ENCODE results near the gene RPL7L1.

Gene RPL7L1

GRCh38 chr6:42916288-42916687 lies 36.9 kb downstream of the RPL7L1 start:
- TF ChIP-seq MAX (IDR thresholded peaks at IDR 0.05; ENCODE audit: low read depth, low read length), result no peak
- no peak for TF ChIP-seq POLR2A (IDR thresholded peaks at IDR 0.05; ENCODE audit: extremely low read depth, insufficient read length)
- TF ChIP-seq MYC (IDR thresholded peaks at IDR 0.05; ENCODE audit: low read depth, low read length), result no peak
- no peak for TF ChIP-seq CTCF (IDR thresholded peaks at IDR 0.05; ENCODE audit: low read depth, low read length)
- DNase-seq (ENCODE audit: low read depth), result no peak
- H3K4me3 ChIP-seq (ENCODE audit: low read depth, low read length), result no peak overlapping the region

GRCh38 chr6:42921801-42922200 lies 42.4 kb downstream of the RPL7L1 start:
- H3K4me3 ChIP-seq (ENCODE audit: low read depth, low read length), result no peak overlapping the region
- TF ChIP-seq CTCF (IDR thresholded peaks at IDR 0.05; ENCODE audit: low read depth, low read length) (no peak), MYC (IDR thresholded peaks at IDR 0.05; ENCODE audit: low read depth, low read length) (no peak), MAX (IDR thresholded peaks at IDR 0.05; ENCODE audit: low read depth, low read length) (no peak), POLR2A (IDR thresholded peaks at IDR 0.05; ENCODE audit: extremely low read depth, insufficient read length) (no peak)
- DNase-seq (ENCODE audit: low read depth), result no peak

- TF ChIP-seq CTCF (IDR thresholded peaks at IDR 0.05; ENCODE audit: low read depth, low read length) (no peak), MYC (IDR thresholded peaks at IDR 0.05; ENCODE audit: low read depth, low read length) (no peak), POLR2A (IDR thresholded peaks at IDR 0.05; ENCODE audit: extremely low read depth, insufficient read length) (no peak), MAX (IDR thresholded peaks at IDR 0.05; ENCODE audit: low read depth, low read length) (no peak)
- no peak overlapping the region for H3K4me3 ChIP-seq (ENCODE audit: low read depth, low read length)
- peak; percentile 81 for DNase-seq (ENCODE audit: low read depth)
Observed at GRCh38 chr6:42923666-42924065, 44.2 kb downstream of the RPL7L1 start.

GRCh38 chr6:42925248-42925857 lies 45.9 kb downstream of the RPL7L1 start:
- DNase-seq (ENCODE audit: low read depth), result no peak
- no peak for TF ChIP-seq MAX (IDR thresholded peaks at IDR 0.05; ENCODE audit: low read depth, low read length)
- no peak for TF ChIP-seq CTCF (IDR thresholded peaks at IDR 0.05; ENCODE audit: low read depth, low read length)
- TF ChIP-seq POLR2A (IDR thresholded peaks at IDR 0.05; ENCODE audit: extremely low read depth, insufficient read length), result no peak
- no peak for TF ChIP-seq MYC (IDR thresholded peaks at IDR 0.05; ENCODE audit: low read depth, low read length)
- H3K4me3 ChIP-seq (ENCODE audit: low read depth, low read length), result no peak overlapping the region

DNA sequence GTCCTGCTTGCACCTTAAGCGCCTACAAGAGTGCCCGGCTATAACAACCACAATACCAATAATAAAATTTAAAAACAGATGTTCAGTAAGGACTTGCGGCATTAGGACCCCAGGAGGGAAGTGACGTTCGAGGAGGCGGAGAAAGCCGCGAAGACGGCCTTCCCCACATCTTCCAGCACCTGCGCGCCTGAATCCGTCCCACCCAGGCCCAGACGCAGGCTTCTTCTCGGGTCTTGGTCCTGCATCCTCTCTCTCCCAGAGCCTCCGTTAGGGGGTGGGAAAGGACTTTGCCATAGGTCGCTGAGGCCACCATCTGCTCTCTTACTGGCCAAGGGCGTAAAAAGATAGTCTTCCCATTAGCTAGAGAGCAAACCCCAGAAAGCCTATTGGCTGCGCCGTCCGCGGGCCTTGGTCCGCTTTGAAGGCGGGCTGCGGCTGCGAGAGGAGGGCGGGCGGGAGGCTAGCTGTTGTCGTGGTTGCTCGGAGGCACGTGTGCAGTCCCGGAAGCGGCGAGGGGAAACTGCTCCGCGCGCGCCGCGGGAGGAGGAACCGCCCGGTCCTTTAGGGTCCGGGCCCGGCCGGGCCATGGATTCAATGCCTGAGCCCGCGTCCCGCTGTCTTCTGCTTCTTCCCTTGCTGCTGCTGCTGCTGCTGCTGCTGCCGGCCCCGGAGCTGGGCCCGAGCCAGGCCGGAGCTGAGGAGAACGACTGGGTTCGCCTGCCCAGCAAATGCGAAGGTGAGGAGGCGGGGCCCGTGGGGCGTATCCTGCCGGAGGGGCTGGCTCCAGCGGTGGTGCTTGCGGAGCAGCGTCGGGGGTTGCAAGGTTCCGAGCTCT lies 49.8 kb downstream of the RPL7L1 start, which contains the start of gene CNPY3:
TSS of gene CNPY3 (plus strand) at position 495 of the 835 bp plus-strand sequence. CDS start at position 586, 91 bp downstream.
- H3K4me3 ChIP-seq (ENCODE audit: low read depth, low read length), result peak within 1 kb of the TSS; percentile 82
- peak; percentile 100 for DNase-seq (ENCODE audit: low read depth)
- TF ChIP-seq POLR2A (IDR thresholded peaks at IDR 0.05; ENCODE audit: extremely low read depth, insufficient read length) (peak; percentile 62), CTCF (IDR thresholded peaks at IDR 0.05; ENCODE audit: low read depth, low read length) (no peak), MYC (IDR thresholded peaks at IDR 0.05; ENCODE audit: low read depth, low read length) (peak; percentile 98), MAX (IDR thresholded peaks at IDR 0.05; ENCODE audit: low read depth, low read length) (peak; percentile 97)
